Measurements from ENCODE around the gene ADCY5. TPM values are rescaled to one million over a fixed set of nuclear protein-coding genes. Genes with fewer than 3 reads are reported as not detected.

Gene ADCY5
- total and polyA plus RNA-seq, 2 donors from 2014 or later = 7.1 to 33.6 TPM

GRCh38 chr3:123319760-123320159, 129.1 kb downstream of the ADCY5 start:
- H3K9ac ChIP-seq (ENCODE audit: low read length in 3 of 3) = no peak overlapping the region
- H3K27me3 ChIP-seq (ENCODE audit: control insufficient read depth, insufficient read depth, low read length) = no peaks in the 10 kb centered on the region
- H3K27ac ChIP-seq (ENCODE audit: low read depth in 2 of 2, low read length in 2 of 2) = no peak overlapping the region
- no peak for TF ChIP-seq CTCF (IDR thresholded peaks at IDR 0.05; ENCODE audit: borderline replicate concordance, extremely low read depth, insufficient read depth)
- no peaks in the 10 kb centered on the region for H3K4me1 ChIP-seq (ENCODE audit: control insufficient read depth in 2 of 3, insufficient read depth in 2 of 3, low read depth in 1 of 3, low read length in 3 of 3)
- no peak overlapping the region for H3K4me3 ChIP-seq (ENCODE audit: low read length in 3 of 3)
- FAIRE-seq (no peak), DNase-seq (peak in 1 of 5 donors; percentile 46)
- intact Hi-C loops (cut with DNase I) = loop anchor here (10.0 kb wide), 1 partner anchor 235 kb away; no protein-coding TSS in a partner anchor
- no peaks in the 10 kb centered on the region for H3K9me3 ChIP-seq (ENCODE audit: control insufficient read depth in 2 of 3, insufficient read depth in 1 of 3, low read length in 3 of 3)
- H3K36me3 ChIP-seq (ENCODE audit: control insufficient read depth in 2 of 3, insufficient read depth in 3 of 3, low read length in 3 of 3) = peaks cover 0 to 6% (median 0%) of the 10 kb centered on the region in 3 donors

DNA sequence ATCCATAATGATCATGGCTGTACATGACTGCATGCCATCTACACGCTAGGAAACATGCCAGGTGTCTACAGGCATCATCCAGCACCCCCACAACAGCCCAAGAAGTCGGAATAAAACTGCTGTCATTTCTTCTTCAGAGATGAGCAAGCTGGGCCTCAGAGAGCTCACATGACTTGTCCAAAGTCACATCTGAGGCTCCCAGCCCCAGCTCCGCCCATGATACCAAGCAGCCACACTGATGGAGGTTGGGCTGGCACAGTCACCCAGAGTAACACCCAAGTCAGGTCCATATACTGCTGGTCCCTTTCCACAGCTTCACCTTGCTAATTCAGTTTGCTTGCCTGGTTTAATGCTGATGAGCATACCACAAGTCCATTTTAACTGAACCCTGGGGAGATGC, 130.5 kb downstream of the ADCY5 start:
- H3K4me1 ChIP-seq (ENCODE audit: control insufficient read depth in 2 of 3, insufficient read depth in 2 of 3, low read depth in 1 of 3, low read length in 3 of 3) = no peaks in the 10 kb centered on the region
- TF ChIP-seq CTCF (IDR thresholded peaks at IDR 0.05; ENCODE audit: borderline replicate concordance, extremely low read depth, insufficient read depth) = no peak
- H3K9ac ChIP-seq (ENCODE audit: low read length in 3 of 3) = no peak overlapping the region
- DNase-seq (peak in 1 of 5 donors; percentile 22), FAIRE-seq (no peak)
- H3K9me3 ChIP-seq (ENCODE audit: control insufficient read depth in 2 of 3, insufficient read depth in 1 of 3, low read length in 3 of 3) = no peaks in the 10 kb centered on the region
- intact Hi-C loops (cut with DNase I) = no loop called here
- H3K4me3 ChIP-seq (ENCODE audit: low read length in 3 of 3) = no peak overlapping the region
- H3K27ac ChIP-seq (ENCODE audit: low read depth in 2 of 2, low read length in 2 of 2) = no peak overlapping the region
- peaks cover 0 to 6% (median 0%) of the 10 kb centered on the region in 3 donors for H3K36me3 ChIP-seq (ENCODE audit: control insufficient read depth in 2 of 3, insufficient read depth in 3 of 3, low read length in 3 of 3)
- H3K27me3 ChIP-seq (ENCODE audit: control insufficient read depth, insufficient read depth, low read length) = no peaks in the 10 kb centered on the region

DNA sequence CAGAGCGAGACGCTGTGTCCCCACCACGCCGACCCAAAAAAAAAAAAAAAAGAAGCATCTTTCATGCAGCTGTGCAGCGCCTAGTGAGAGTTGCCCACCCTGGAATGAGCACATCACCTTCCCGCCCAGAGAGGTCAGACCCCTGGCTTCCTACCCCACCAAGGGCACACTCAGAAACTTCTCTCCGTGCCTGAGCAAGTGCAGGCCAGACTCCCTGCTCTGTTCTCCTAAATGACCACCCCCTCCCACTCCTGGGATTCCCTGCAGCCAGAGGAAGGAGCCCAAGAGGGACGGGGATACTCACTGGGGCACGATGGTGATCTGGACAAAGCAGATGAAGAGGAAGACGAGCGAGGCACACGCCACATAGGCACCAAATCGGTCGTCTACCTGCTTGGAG, 131.2 kb downstream of the ADCY5 start:
- no peak for TF ChIP-seq CTCF (IDR thresholded peaks at IDR 0.05; ENCODE audit: borderline replicate concordance, extremely low read depth, insufficient read depth)
- peaks cover 0 to 6% (median 0%) of the 10 kb centered on the region in 3 donors for H3K36me3 ChIP-seq (ENCODE audit: control insufficient read depth in 2 of 3, insufficient read depth in 3 of 3, low read length in 3 of 3)
- no peak for FAIRE-seq

DNA sequence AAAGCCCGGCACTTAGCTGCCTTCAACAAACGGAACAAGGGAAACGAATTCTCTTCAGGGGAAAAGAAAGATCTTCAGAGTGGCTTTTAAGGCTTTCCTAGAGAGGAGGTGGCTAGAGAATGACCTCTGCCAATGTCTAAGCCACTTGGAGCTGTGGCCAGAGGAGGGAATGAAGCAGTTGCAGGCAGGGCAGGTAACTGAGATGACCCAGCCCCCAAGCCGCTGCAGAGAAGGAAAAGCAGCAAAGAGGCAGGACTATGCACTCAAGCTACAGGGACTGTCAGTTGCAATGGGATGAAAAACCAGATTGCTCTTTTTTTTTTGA, 133.7 kb downstream of the ADCY5 start:
- Histone ChIP-seq H3K27me3 (ENCODE audit: control insufficient read depth, insufficient read depth, low read length) (no peaks in the 10 kb centered on the region), H3K36me3 (ENCODE audit: control insufficient read depth in 2 of 3, insufficient read depth in 3 of 3, low read length in 3 of 3) (no peaks in the 10 kb centered on the region), H3K4me3 (ENCODE audit: low read length in 3 of 3) (no peak overlapping the region), H3K9me3 (ENCODE audit: control insufficient read depth in 2 of 3, insufficient read depth in 1 of 3, low read length in 3 of 3) (no peaks in the 10 kb centered on the region), H3K9ac (ENCODE audit: low read length in 3 of 3) (no peak overlapping the region), H3K27ac (ENCODE audit: low read depth in 2 of 2, low read length in 2 of 2) (no peak overlapping the region), H3K4me1 (ENCODE audit: control insufficient read depth in 2 of 3, insufficient read depth in 2 of 3, low read depth in 1 of 3, low read length in 3 of 3) (no peaks in the 10 kb centered on the region)
- intact Hi-C loops (cut with DNase I) = no loop called here
- FAIRE-seq (no peak), DNase-seq (peak in 1 of 5 donors; percentile 10)
- no peak for TF ChIP-seq CTCF (IDR thresholded peaks at IDR 0.05; ENCODE audit: borderline replicate concordance, extremely low read depth, insufficient read depth)

More for the DNA sequence above, 131.2 kb downstream of the ADCY5 start:
- intact Hi-C loops (cut with DNase I) = no loop called here
- Histone ChIP-seq H3K27ac (ENCODE audit: low read depth in 2 of 2, low read length in 2 of 2) (no peak overlapping the region), H3K9me3 (ENCODE audit: control insufficient read depth in 2 of 3, insufficient read depth in 1 of 3, low read length in 3 of 3) (no peaks in the 10 kb centered on the region), H3K4me1 (ENCODE audit: control insufficient read depth in 2 of 3, insufficient read depth in 2 of 3, low read depth in 1 of 3, low read length in 3 of 3) (no peaks in the 10 kb centered on the region), H3K4me3 (ENCODE audit: low read length in 3 of 3) (no peak overlapping the region), H3K9ac (ENCODE audit: low read length in 3 of 3) (no peak overlapping the region), H3K27me3 (ENCODE audit: control insufficient read depth, insufficient read depth, low read length) (no peaks in the 10 kb centered on the region)
- DNase-seq = no peak
